Measurements from ENCODE around the gene ZBTB1.

Gene ZBTB1

DNA sequence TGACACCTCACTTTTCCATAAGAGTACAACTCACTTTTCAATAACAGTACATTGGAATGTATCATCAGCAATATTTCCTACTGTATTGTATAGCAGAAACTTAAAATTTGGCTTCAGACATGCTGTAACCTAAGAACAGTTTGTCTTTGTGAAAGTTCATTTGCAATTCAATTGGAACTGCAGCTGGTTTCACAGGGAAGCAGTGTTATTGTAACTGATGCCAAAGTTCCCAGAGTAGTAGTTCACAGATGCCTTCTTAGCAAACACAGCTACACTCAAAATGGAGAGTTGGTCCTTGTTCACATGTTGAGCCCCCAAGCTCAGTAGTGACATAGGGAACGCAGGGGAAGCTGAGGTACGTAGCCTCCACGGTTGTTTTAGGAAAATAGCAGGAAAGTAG is 68.5 kb downstream of the ZBTB1 start:
- no peak for DNase-seq
